Fibroblast of skin of left biceps (primary cell): ENCODE data around the gene NPB.

Source experiments
- DNase-seq, 2 experiments: peaks; one replicate each; pipeline ENCODE4 v3.0.0-alpha.2; 2013; ENCODE audit warnings: low read depth in 2 of 2

NPB gene

DNA sequence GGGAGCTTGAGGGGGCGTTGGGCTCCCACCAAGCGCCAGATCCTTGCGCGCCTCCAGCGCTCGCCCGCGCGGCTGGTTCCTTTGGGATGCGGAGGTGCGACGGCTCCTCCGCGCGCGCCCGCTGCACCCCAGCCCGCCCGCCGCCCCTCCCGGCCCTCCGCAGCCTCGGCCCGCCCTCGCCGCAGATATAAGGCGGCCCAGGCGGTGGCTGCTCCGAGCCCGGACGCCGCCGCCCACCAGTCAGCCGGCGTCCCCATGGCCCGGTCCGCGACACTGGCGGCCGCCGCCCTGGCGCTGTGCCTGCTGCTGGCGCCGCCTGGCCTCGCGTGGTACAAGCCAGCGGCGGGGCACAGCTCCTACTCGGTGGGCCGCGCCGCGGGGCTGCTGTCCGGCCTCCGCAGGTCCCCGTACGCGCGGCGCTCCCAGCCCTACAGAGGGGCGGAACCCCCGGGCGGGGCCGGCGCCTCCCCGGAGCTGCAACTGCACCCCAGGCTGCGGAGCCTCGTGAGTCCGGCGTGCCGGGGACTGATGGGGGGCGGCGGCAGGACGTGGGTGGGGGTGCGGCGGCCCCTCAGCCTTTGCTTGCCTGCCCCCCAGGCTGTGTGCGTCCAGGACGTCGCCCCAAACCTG lies at the start of gene NPB:
Gene NPB, plus strand, starts transcription at position 216 of the 630 bp plus-strand sequence. Its CDS starts 40 bp downstream, at position 256.
- DNase-seq, result no peak

DNA sequence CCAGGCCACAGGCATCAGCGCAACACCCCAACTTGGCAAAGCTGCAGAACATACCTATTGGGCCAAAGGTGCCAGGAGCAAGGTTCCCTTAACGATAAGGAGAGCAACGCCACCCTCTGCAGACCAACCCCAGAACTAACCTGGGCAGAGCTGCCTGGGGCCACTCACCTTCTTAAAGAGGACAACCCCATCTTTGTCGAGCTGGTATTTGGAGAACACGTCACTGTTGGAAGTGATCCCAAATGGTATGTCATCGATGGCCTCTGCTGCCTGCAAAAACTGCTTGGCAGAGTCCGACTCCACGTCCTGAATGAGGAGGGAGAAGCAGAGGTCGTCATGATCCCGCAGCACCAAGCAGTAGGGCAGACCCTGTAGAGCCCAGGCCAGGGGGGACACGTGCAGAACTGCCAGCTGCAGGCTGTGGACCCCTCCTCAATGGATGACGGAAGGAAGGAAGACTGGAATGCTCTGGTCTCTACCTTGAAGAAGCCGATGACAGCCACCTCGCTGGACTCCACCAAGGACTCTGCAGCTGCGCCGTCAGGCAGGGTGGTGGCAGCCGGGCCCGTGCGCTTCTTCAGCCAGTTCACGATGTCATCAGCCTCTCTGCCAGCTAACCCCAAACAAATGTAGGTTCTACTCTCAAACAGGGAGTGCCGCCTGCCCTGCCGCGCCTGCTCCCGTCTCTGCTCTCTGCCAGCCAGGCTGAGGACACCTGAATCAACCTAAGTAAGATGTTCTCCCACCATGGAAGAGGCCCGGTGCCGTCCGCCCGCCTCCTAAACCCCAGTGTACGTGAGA lies 46.9 kb upstream of the NPB start:
- no peak for DNase-seq

DNA sequence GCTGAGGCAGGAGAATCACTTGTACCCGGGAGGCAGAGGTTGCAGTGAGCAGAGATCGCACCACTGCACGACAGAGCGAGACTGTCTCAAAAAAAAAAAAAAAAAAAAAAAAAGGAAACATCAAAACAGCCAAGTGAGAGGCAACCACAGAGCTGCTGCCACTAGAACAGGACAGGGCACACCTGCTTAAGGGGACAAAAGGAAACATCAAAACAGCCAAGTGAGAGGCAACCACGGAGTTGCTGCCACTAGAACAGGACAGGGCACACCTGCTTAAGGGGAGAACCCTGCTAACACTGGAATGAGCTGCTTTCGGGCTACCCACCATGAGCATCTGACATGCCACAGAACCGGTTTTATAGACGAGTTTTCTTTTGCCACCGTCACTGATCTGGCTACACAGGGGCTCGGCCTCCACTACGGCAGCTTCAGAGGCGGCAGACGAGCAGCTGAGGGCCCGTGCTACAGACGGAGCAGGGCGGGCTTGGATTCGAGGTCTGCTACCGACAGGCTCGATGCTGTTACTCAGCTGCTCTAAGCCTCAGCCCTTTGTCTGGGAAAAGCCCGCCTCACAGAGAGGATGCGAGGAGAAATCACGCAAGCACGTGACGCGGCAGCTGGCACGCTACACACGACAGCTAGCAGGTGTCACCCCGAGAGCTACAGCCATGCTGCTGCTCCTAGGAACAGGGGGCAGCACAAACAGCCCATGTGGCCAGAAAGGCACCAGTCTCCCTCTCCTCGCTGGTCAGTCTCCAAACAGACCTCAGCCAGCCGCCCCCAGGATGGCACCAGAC lies 43.7 kb upstream of the NPB start:
- DNase-seq, result no peak

DNA sequence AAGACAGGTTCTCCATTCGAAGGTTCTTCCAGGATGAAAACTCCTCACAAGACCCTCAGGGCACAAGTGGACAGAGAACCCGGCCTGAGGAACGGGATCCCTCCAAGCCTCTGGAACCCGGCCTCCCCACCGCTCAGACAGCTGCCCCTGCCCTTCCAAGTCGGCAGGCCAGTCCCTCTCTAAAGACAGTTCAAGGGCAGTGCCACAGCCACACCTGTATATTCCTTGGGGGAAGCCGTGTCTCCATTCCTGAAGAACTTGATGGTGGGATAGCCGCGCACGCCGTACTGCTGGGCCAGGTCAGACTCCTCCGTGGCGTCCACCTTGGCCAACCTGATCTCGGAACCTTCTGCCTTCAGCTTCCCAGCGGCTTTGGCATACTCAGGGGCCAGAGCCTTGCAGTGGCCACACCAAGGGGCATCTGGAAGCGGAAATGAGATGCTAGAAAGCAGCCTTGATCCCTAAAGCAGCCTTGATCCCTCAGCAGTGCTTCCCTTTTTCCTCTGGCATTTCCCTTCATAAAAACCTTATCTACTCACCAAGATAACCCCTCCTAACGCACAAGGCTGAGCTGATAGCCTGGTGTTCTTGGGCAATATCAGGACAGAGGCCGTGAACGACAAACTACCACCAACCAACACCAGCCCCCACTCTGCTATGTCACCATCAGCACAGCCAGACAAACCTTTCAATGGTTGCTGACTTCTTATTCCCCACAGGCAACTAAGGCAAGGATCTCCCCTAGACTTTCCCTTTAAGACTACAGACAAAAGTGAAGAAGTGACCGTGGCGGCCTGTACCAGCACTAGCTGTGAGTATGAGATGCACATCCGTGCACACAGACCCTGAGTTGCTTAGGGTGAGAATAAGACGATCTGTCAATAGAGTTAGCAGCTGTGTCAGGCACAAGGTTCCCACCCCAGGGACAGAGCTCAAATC lies 42.8 kb upstream of the NPB start:
- DNase-seq, result no peak

DNA sequence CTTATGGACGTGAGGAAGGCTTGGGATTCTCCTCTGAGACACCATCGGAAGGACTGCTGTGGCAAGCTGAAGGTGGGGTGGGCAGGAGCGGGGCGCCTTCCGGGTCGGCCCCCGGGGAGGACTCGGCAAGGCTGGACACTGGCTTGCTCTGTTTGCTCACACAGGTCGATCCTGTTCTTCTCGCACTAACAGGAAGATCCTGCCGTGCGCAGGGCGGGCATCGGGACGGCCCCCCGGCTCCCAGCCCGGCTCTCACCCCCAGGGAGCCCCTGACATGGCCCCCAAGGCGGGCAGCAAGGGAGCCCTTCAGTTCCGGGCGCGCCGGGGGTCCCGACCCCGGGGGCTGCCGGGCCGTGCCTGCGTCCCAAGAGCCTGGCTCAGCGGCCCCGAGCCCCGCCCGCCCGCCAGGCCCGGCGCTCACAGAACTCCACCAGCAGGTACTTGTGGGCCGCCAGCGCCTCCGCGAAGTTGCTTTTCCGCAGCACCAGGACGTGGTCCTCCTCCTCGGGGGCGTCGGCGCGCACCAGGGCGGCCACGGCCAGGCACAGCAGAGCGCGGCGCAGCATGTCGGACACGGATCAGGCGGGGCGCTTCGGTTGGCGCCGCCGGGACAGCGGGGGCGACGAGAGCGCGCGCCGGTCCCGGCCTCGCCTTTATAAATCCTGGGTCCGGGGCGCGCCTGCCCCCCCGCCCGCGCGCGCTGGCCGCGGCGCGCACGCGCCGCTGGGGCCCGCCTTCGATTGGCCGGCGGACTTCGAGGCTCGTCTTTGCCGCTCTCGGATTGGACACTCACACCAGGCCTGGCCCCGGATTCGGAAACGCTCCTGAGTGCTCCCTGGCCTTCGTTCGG lies 41.9 kb upstream of the NPB start, which contains the start of gene P4HB:
Gene P4HB, minus strand, starts transcription at position 630 of the 850 bp plus-strand sequence. Its CDS starts 64 bp downstream, at position 566.
- DNase-seq, result no peak

DNA sequence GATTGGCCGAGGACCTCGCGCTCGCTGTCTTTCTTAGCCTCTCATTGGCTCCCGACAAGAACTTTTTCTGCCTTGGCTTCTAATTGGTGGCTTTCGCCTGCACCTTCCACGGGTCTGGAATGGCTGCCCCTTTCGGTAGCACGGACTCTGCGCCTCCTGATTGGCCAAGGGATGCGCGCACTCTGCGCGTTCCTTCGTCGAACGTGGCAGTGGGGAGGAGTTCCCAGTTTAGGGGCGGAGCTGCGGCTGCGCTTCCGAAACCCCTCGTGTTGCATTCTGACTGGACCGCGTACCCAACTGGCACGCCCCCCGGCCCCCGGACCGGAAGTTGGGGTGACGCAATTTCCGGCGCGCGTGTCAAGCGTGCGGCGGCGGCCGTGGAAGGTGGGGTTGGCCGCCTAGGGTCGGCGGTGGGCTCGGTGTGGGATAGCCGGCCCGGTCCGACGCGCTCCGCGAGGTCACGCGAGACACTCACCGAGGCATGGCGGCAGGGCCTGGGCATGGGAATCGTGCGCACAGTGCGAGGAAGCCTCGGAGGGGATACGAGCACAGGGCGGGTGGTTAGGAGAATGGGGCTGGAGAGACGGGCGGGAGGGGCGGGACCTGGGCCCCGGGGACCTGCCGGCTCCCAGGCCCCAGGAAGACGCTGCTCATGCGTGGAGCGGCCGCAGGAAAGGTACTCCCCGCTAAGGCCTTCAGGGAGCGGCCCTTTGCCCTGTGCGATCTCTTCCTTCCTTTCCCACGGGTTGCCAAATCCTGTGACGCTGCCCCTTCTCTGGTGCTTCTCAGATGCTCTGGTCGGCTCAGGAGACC lies 41.1 kb upstream of the NPB start:
- DNase-seq, result peak; percentile 100

DNA sequence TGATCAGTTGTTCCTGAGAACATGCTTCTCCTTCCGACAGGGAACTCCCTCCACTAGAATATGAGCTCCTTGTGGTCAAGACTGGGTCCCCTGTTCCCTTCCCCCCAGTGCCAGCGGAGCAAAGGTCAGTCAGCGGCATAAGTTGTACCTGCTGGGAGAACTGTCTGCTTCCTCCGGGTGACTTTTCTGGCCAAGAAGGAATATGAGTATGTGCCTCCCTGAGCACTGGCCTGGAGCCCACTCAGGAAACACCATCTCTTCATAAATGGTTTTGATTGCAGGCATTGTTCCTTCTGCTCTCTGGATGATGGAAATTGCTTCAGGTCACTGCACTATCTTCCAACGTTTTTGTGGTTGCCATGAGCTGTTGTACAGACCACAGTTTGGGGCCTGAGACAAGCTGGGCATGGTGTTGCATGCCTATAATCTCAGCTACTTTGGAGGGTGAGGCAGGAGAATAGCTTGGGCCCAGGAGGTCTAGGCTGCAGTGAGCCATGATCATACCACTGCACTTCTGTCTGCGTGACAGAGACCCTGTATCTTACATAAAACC lies 38.8 kb upstream of the NPB start:
- DNase-seq, result no peak

DNA sequence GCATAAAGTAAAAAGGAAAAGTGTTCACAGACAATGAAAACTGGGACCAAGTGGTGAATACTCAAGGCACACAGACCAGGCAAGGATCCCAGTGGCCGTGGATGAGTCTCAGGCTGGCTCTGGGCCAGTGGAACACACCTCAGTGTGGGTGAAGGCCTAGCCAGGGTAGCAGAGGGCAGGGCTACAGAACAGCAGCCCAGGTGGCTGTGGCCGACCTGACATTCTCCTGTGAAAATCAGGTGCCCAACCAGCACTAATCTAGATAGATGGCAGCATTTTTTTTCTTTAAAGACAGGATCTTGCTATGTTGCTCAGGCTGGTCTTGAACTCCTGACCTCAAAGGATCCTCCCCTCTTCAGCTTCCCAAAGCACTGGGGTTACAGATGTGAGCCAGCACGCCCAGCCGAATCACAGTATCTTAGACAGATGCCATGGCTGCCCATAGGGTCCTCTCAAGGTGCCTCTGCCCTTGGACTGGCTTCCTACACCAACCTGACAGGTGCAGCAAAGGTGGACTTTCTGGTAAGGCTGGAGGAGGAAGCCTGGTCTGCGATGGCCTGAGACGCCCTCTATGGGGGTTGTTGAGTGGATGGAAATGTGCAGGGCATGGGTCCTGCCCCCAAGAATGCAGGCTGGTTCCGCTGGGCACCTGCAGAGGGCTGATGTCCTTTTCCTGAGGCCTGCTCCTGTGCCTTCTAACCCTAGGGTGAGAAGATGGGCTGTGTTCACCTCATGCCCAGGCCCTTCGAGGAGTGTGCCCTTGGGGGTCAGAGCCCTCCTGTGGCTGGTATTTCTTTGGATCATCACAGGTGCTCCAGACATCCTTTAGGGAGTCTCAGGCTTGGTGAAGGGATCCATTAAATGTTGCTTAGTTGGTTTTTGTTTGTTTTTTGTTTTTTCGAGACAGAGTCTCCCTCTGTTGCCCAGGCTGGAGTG lies 37.9 kb upstream of the NPB start:
- DNase-seq, result no peak

DNA sequence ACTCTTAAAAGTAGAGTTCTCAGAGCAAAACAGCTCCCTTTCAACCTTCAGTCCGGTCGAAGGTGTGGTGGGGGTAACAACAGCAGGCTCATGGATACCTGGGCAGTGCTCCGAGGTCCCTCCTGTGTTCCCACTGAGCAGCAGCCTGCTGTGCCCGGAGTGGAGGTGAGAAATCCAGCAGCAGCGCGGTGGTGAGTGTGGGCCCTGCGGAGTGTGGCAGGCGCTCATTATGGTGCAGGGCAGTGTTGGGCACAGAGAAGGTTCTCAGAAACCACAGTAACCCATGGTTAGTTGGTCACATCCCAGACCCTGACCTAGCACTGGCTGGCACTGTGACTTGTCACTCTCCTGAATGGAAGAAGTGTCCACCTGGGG lies 36.7 kb upstream of the NPB start:
- no peak for DNase-seq

DNA sequence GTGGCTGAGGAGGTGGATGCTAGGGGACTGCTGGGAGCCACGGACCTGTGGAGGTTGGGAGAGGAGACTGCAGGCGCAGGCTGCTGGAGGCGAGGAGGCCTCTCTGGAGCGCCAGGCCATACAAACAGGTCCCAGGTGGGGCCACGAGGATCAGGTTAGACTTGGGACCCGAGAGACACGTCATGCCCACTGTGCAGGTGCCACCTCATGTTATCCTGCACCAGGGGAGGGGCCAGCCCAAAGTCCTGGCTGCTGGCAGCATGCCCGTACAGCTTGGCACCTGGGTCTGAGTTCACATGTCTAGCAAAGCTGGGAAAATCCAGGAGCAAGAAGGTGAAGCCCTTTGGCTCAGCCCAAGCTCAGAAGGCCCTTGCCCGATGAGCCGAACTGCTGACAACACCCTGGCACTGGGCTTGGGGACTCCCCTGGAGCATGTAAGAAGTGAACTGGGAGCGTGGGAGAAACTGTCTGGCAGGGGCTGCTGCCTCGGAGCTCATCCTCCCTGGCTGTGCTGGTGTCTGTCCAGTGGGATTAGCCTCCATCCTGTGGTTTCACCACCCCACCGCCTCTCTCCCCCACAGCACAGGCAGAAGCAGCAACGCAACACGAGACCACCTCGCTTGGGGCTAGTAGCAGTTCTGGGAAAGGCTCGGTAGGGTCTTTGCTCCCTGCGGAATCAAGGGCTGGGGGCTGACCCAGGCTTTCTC lies 36.2 kb upstream of the NPB start:
- no peak for DNase-seq

DNA sequence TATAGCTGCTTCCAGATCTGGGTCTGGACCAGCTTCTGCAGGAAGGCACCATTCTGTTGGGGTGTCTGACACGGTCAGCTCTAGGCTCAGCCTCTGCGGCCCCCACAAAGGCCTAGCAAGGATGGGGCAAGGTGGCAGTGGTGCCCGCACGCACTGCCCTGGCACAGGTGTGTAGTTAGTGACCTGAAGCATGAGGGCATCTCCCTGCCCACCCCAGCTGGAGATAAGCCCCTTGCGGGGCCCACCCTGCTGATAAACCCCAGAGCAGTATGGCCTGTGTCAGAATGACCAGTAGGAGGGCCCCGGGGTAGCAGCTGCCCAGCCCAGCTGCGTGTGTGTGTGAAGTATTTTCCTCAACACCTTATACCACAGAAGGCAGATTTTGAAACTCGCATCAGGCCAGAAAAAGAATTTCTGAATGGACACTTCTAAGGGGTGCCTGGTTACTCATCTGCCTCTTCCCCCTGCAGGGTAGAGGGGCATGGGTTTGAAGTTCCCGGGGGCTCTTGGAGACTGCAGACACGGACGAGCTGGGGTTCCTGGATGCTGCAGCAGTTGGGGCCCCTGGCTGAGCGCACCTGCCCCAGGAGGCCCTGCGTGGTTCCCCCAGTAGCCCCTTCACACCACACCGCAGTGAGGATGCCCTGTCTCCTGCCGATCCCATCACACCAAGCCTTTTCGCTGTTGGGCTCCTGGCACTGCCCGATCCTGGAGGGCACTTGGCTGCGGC lies 35.4 kb upstream of the NPB start:
- DNase-seq, result no peak

DNA sequence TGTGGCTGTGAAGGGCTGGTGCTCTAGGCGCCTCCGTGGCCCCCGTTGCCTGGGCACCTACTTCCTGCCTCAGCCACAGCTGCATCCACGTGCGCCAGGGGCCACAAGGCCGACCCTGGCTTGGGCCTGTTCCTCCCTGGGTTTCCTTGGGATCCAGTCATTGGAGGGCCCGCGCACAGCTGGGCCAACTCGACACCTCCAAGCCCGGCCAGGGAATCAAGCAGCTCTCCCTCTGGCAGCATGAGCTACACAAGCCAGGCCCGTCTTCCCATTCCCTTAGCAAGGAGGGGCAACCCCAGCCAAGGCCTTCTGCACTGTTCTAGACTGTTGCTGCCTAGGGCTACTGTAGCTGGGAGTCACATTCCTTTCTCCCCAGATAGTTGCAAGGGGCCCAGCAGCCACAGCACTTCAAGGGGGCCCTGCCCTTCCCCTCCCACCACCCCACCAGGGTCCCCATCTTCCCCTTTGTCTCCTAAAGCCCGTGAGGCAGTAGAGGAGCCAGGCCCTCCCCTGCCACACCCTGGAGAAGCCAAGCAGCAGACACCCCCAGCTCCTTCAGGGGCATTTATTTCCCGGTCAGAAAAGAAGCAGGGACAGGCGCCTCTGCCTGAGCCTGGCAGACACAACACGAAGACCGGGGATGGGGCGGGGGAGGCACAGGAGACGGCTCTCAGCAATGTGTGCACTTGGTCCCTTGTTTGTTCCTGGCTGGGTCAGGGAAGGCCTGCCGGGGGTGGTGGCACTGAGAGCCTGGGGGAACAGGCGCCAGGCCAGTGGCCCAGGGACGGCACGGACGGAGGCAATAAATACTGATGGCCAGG lies 34.7 kb upstream of the NPB start:
- no peak for DNase-seq

DNA sequence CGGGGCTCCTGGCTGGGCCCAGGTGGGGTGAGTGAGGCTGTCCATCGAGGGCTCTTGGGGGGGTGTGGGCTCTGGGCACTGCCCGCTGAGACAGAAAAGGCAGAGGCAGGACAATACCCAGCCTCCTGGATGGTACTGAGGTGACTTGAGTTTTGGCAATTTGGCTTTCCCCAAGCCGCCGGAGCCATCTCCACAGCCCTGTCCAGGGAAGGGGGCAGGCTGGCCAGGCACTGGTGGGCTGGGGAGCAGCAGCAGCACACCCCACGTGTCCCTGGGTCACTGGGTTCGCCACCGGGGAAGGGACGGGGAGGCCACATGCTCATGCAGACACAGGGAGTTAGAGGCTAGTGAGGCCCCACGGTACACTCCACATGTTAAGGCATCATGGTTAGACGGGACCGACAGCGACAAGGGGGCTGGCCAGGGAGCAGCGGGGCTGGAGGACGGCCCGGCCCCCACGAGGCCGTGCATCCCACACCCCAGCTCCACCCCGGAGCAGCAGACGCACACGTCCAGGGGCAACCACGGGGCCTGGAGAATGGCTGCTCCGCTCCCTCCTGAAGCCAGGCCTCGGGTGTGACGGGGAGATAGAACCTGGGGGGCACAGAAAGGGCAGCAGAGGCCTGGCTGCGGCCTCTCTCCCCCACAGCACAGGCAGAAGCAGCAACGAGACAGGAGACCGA lies 33.9 kb upstream of the NPB start:
- DNase-seq, result no peak

DNA sequence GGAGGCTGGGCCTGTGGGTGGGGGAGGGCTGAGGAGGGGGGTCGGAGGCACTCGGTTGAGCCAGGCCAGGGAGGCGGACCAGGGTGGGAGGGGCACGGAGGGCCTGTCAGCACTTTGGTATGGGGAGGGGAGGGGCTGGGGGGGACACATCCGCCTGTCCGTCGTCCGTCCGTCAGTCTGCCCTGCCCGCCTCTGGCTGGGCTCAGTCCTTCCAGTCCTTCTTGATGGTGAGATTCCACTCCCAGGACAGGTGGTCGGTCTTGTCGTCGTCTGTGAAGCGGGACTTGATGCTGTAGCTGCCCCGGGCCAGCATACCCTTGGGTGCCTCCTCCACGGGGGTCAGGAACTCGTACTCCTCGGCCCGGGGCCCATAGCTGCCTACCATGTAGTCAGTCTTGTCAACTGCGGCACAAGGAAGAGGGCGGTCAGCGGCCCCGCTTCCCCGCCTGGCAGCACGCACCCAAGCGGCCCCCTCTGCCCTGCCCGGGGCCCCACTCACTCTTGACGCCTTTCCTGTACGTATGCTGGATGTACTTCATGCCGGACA lies 33.3 kb upstream of the NPB start:
- peak; percentile 61 to 63 for DNase-seq
